Skeletal muscle satellite cell (primary cell): Measurements from ENCODE around the gene HLA-DMB.

Source experiments
- H3K27me3 ChIP-seq: 2 replicates; pipeline ENCODE4 v1.7.0; 2013; ENCODE audit warnings: low read length; ENCODE audit not compliant: control insufficient read depth, insufficient read depth
- H3K36me3 ChIP-seq: 2 replicates; pipeline ENCODE4 v1.7.0; 2013; ENCODE audit warnings: mild to moderate bottlenecking, control low read depth, low read length; ENCODE audit not compliant: insufficient read depth
- H3K4me1 ChIP-seq: 2 replicates; pipeline ENCODE4 v1.7.0; 2013; ENCODE audit warnings: low read length; ENCODE audit not compliant: control insufficient read depth, insufficient read depth
- H3K4me2 ChIP-seq: 2 replicates; pipeline ENCODE4 v1.7.0; 2013; ENCODE audit warnings: mild to moderate bottlenecking, low read length
- H3K4me3 ChIP-seq: 2 replicates; pipeline ENCODE4 v1.7.0; 2013; ENCODE audit warnings: low read length
- H3K9ac ChIP-seq: 2 replicates; pipeline ENCODE4 v1.7.0; 2013; ENCODE audit warnings: mild to moderate bottlenecking, low read depth, low read length, moderate library complexity
- H3K9me3 ChIP-seq: replicated peaks from 2 replicates; pipeline ENCODE4 v1.7.0; 2013; ENCODE audit warnings: mild to moderate bottlenecking, control low read depth, low read length

Gene HLA-DMB

GRCh38 chr6:32977272-32977952 is 36.6 kb upstream of the HLA-DMB start:
- H3K9ac ChIP-seq = peak overlapping the region; percentile 8
- no peaks in the 10 kb centered on the region for H3K9me3 ChIP-seq
- H3K4me2 ChIP-seq = peak overlapping the region; percentile 90
- peaks cover 99% of the 10 kb centered on the region for H3K36me3 ChIP-seq
- H3K4me3 ChIP-seq = no peak overlapping the region
- no peaks in the 10 kb centered on the region for H3K27me3 ChIP-seq
- peaks cover 22% of the 10 kb centered on the region for H3K4me1 ChIP-seq

GRCh38 chr6:32976334-32977069 is 35.7 kb upstream of the HLA-DMB start:
- H3K4me2 ChIP-seq = peak overlapping the region; percentile 90
- peaks cover 94% of the 10 kb centered on the region for H3K36me3 ChIP-seq
- H3K9ac ChIP-seq = peak overlapping the region; percentile 5
- H3K9me3 ChIP-seq = no peaks in the 10 kb centered on the region
- H3K27me3 ChIP-seq = no peaks in the 10 kb centered on the region
- peak overlapping the region; percentile 89 for H3K4me3 ChIP-seq
- H3K4me1 ChIP-seq = peaks cover 22% of the 10 kb centered on the region

GRCh38 chr6:32975886-32976285 is 35.1 kb upstream of the HLA-DMB start:
- Histone ChIP-seq H3K9me3 (no peaks in the 10 kb centered on the region), H3K27me3 (no peaks in the 10 kb centered on the region), H3K4me1 (peaks cover 22% of the 10 kb centered on the region), H3K9ac (peak overlapping the region; percentile 90), H3K4me3 (peak overlapping the region; percentile 89), H3K36me3 (peaks cover 92% of the 10 kb centered on the region), H3K4me2 (peak overlapping the region; percentile 90)

DNA sequence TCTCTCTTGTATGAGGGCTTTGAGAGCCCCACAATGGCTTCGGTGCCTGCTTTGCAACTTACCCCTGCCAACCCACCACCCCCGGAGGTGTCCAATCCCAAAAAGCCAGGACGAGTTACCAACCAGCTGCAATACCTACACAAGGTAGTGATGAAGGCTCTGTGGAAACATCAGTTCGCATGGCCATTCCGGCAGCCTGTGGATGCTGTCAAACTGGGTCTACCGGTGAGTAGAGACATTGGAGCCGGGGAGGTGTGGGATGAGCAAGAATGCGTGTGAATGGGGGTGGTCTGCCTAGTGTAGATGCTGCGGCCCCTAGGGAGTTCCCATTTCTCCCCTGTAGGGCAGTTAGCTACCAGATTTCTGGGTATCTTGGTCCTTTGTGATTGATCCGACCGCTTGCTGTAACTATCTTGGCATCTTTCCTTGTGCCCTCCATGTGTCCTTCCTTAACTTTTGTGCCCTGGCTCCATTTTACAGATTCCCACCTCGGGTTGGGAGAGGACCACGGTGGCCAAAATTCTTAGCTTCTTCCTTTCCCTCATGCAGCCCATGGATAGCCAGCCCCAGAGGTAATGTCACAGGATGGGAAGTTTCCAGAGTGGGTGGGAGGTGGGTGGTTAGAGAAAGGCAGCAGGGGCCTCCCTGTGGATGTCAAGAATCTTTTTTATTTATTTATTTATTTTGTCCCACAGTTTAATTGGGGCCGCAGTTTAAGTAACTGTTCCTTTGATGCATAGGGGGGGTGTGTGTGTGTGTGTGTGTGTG is 33.9 kb upstream of the HLA-DMB start:
- Histone ChIP-seq H3K9ac (peak overlapping the region; percentile 90), H3K4me2 (peak overlapping the region; percentile 90), H3K9me3 (no peaks in the 10 kb centered on the region), H3K27me3 (no peaks in the 10 kb centered on the region), H3K36me3 (peaks cover 81% of the 10 kb centered on the region), H3K4me1 (peaks cover 22% of the 10 kb centered on the region), H3K4me3 (peak overlapping the region; percentile 89)

GRCh38 chr6:32974016-32974333 is 33.1 kb upstream of the HLA-DMB start:
- peaks cover 25% of the 10 kb centered on the region for H3K4me1 ChIP-seq
- peak overlapping the region; percentile 90 for H3K9ac ChIP-seq
- peaks cover 74% of the 10 kb centered on the region for H3K36me3 ChIP-seq
- H3K27me3 ChIP-seq = no peaks in the 10 kb centered on the region
- H3K9me3 ChIP-seq = no peaks in the 10 kb centered on the region
- peak overlapping the region; percentile 90 for H3K4me2 ChIP-seq
- peak overlapping the region; percentile 89 for H3K4me3 ChIP-seq

- H3K4me2 ChIP-seq = peak overlapping the region; percentile 90
- peak overlapping the region; percentile 89 for H3K4me3 ChIP-seq
- H3K9ac ChIP-seq = peak overlapping the region; percentile 90
- H3K4me1 ChIP-seq = peaks cover 25% of the 10 kb centered on the region
- H3K36me3 ChIP-seq = peaks cover 68% of the 10 kb centered on the region
- no peaks in the 10 kb centered on the region for H3K27me3 ChIP-seq
- H3K9me3 ChIP-seq = no peaks in the 10 kb centered on the region
These were observed 32.6 kb upstream of the HLA-DMB start for GRCh38 chr6:32973144-32974015.

- H3K9me3 ChIP-seq = no peaks in the 10 kb centered on the region
- peak overlapping the region; percentile 90 for H3K4me2 ChIP-seq
- H3K4me3 ChIP-seq = peak overlapping the region; percentile 89
- peak overlapping the region; percentile 90 for H3K9ac ChIP-seq
- H3K4me1 ChIP-seq = peaks cover 26% of the 10 kb centered on the region
- H3K36me3 ChIP-seq = peaks cover 60% of the 10 kb centered on the region
- no peaks in the 10 kb centered on the region for H3K27me3 ChIP-seq
These were observed 31.7 kb upstream of the HLA-DMB start for GRCh38 chr6:32972353-32973143.

- H3K9ac ChIP-seq = peak overlapping the region; percentile 97
- no peaks in the 10 kb centered on the region for H3K9me3 ChIP-seq
- H3K36me3 ChIP-seq = peaks cover 52% of the 10 kb centered on the region
- no peaks in the 10 kb centered on the region for H3K27me3 ChIP-seq
- H3K4me1 ChIP-seq = peaks cover 28% of the 10 kb centered on the region
- peak overlapping the region; percentile 90 for H3K4me2 ChIP-seq
- H3K4me3 ChIP-seq = peak overlapping the region; percentile 89
These were observed 30.9 kb upstream of the HLA-DMB start for GRCh38 chr6:32971581-32972352.

DNA sequence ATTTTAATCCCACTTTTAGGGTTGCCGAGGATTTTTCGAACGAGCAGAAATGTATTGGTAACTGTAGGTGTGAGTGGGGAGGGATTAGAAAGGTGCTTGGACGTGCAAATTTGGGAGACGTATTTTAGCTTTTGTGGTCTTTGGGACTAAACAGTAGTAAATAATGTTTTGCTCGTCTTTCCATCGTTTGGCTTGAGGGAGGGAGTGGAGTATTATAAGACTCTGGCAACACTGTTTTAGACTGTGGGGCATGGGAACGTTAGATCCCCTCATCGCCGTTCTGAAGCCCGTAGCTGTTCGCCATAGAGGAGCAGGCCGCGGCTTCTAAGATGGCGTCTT is 30.4 kb upstream of the HLA-DMB start:
- H3K9ac ChIP-seq = peak overlapping the region; percentile 97
- H3K4me1 ChIP-seq = peaks cover 25% of the 10 kb centered on the region

More for the DNA sequence above, 30.4 kb upstream of the HLA-DMB start:
- H3K27me3 ChIP-seq = no peaks in the 10 kb centered on the region
- peak overlapping the region; percentile 75 for H3K4me3 ChIP-seq
- no peaks in the 10 kb centered on the region for H3K9me3 ChIP-seq
- peak overlapping the region; percentile 84 for H3K4me2 ChIP-seq
- peaks cover 46% of the 10 kb centered on the region for H3K36me3 ChIP-seq
